Progenitor cell of endocrine pancreas (in vitro differentiated cells): ENCODE results near the gene PARD3. TPM values are rescaled to one million over a fixed set of nuclear protein-coding genes. Genes with fewer than 3 reads are reported as not detected.

Experiments used
- DNase-seq: peaks from one replicate; pipeline ENCODE4 v3.0.0; 2021; ENCODE audit warnings: low spot score; ENCODE audit not compliant: unreplicated experiment
- H3K27ac Mint-ChIP-seq: 2 replicates; pipeline ENCODE4 v1.8.0; 2021; ENCODE audit warnings: mild to moderate bottlenecking, moderate library complexity, mixed read lengths
- H3K27me3 Mint-ChIP-seq: 2 replicates; pipeline ENCODE4 v1.8.0; 2021; ENCODE audit warnings: mixed read lengths
- H3K36me3 Mint-ChIP-seq: 2 replicates; pipeline ENCODE4 v1.8.0; 2022; ENCODE audit warnings: mixed read lengths; ENCODE audit not compliant: insufficient read depth
- H3K4me1 Mint-ChIP-seq: 2 replicates; pipeline ENCODE4 v1.8.0; 2021; ENCODE audit warnings: low read depth, mixed read lengths
- H3K4me3 Mint-ChIP-seq: 2 replicates; pipeline ENCODE4 v1.8.0; 2021; ENCODE audit warnings: low read depth, mild to moderate bottlenecking, moderate library complexity, mixed read lengths
- H3K9me3 Mint-ChIP-seq: 2 replicates; pipeline ENCODE4 v1.8.0; 2021; ENCODE audit warnings: low read depth, mixed read lengths
- CTCF ChIP-seq: fragments of 200-600 bp; sonication (generic); IDR thresholded peaks from one replicate; pipeline ENCODE4 v1.5.0; 2021; ENCODE audit warnings: antibody characterized with exemption, mild to moderate bottlenecking; ENCODE audit not compliant: unreplicated experiment
- total RNA-seq: library from RNA; stranded (reverse); gene quantifications from 2 replicates; pipeline ENCODE4 v1.2.1, GENCODE V29; 2021

The PARD3 gene
- total RNA-seq, 1 donor from 2014 or later: 85.3 TPM

- H3K27me3 Mint-ChIP-seq: no peaks in the 10 kb centered on the region
- peaks cover 18% of the 10 kb centered on the region for H3K4me1 Mint-ChIP-seq
- H3K4me3 Mint-ChIP-seq: no peak overlapping the region
- no peaks in the 10 kb centered on the region for H3K36me3 Mint-ChIP-seq
- H3K9me3 Mint-ChIP-seq: no peaks in the 10 kb centered on the region
- no peak overlapping the region for H3K27ac Mint-ChIP-seq
- TF ChIP-seq CTCF: no peak
- no peak for DNase-seq
Measured at GRCh38 chr10:34544400-34544799, 270.7 kb downstream of the PARD3 start.

GRCh38 chr10:34543716-34544115 lies 271.4 kb downstream of the PARD3 start:
- no peak for DNase-seq
- H3K9me3 Mint-ChIP-seq: no peaks in the 10 kb centered on the region
- peaks cover 18% of the 10 kb centered on the region for H3K4me1 Mint-ChIP-seq
- no peaks in the 10 kb centered on the region for H3K36me3 Mint-ChIP-seq
- H3K27me3 Mint-ChIP-seq: no peaks in the 10 kb centered on the region
- no peak for TF ChIP-seq CTCF
- no peak overlapping the region for H3K4me3 Mint-ChIP-seq
- no peak overlapping the region for H3K27ac Mint-ChIP-seq

GRCh38 chr10:34540492-34540891 lies 274.6 kb downstream of the PARD3 start:
- Mint-ChIP-seq H3K36me3 (peaks cover 2% of the 10 kb centered on the region), H3K27me3 (no peaks in the 10 kb centered on the region), H3K4me3 (no peak overlapping the region), H3K9me3 (peaks cover 3% of the 10 kb centered on the region), H3K27ac (no peak overlapping the region), H3K4me1 (peaks cover 24% of the 10 kb centered on the region)
- DNase-seq: no peak
- TF ChIP-seq CTCF: no peak

GRCh38 chr10:34539533-34540315 lies 275.4 kb downstream of the PARD3 start:
- Mint-ChIP-seq H3K9me3 (peaks cover 3% of the 10 kb centered on the region), H3K4me1 (peaks cover 19% of the 10 kb centered on the region), H3K27me3 (no peaks in the 10 kb centered on the region), H3K27ac (peak overlapping the region; percentile 87), H3K4me3 (no peak overlapping the region), H3K36me3 (peaks cover 2% of the 10 kb centered on the region)
- no peak for TF ChIP-seq CTCF
- no peak for DNase-seq

- peaks cover 3% of the 10 kb centered on the region for H3K9me3 Mint-ChIP-seq
- no peaks in the 10 kb centered on the region for H3K27me3 Mint-ChIP-seq
- no peak for DNase-seq
- H3K4me1 Mint-ChIP-seq: peaks cover 13% of the 10 kb centered on the region
- peaks cover 4% of the 10 kb centered on the region for H3K36me3 Mint-ChIP-seq
- H3K27ac Mint-ChIP-seq: peak overlapping the region; percentile 62
- no peak overlapping the region for H3K4me3 Mint-ChIP-seq
- TF ChIP-seq CTCF: no peak
Measured at GRCh38 chr10:34538281-34538829, 276.7 kb downstream of the PARD3 start.
